GM19463 (cell line): ENCODE results near the gene ALDOC.
"Not testable (repeated sequence)": the region's sequence is repeated elsewhere in the genome, so short reads cannot be mapped to it uniquely, and the experiment has no call there.

ENCODE experiments used
- ATAC-seq: cut with Tn5 transposase; IDR thresholded peaks from one replicate; pipeline ENCODE4 v1.9.1; 2021; ENCODE audit warnings: mild to moderate bottlenecking, moderate library complexity; ENCODE audit not compliant: unreplicated experiment

The ALDOC gene

GRCh38 chr17:28576758-28577465 lies at the start of gene ALDOC:
Gene ALDOC, minus strand, starts transcription at chr17:28576895. Its CDS starts 1,363 bp downstream, at chr17:28575532.
- ATAC-seq = peak; percentile 91

- ATAC-seq = no peak
These were observed 47.5 kb upstream of the ALDOC start for GRCh38 chr17:28624148-28624547.

GRCh38 chr17:28623696-28624095 lies 47.0 kb upstream of the ALDOC start:
- ATAC-seq = no peak

- ATAC-seq = no peak
These were observed 45.5 kb upstream of the ALDOC start for GRCh38 chr17:28622186-28622585.

- ATAC-seq = no peak
These were observed 43.3 kb upstream of the ALDOC start for GRCh38 chr17:28620010-28620409.

GRCh38 chr17:28618464-28618863 lies 41.8 kb upstream of the ALDOC start:
- no peak for ATAC-seq

- ATAC-seq = no peak
These were observed 39.6 kb upstream of the ALDOC start for GRCh38 chr17:28616281-28616680.

DNA sequence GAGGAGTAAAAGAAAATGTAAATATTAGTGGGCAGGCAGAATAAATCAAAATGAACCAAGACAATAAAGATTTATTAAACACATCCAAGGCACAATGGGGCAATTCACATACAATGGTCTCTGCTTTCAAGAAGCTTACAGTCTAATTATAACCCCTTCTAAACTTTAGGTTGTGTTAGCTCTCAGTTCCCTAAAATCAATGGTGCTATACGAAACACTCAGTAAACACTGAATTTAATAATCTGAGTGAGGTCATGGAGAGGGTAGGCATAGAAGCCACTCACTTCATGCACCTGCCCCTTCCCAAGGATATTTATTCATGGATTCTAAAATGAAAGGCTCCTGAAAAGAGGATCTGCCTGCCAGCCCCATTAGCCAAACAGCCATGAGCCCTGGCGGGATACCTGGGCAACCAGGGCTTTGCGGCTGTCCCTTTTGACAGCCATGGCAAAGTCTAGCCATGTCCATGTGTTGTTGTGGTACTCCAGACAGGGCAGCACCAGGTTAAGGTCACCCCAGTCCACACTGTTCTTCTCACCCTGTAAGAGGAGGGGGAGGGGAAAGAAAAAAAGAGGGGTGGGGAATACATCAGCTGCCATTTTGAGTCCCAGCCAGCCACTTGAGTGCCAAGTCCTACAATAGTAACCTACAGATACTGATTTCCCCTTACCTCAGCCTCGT lies 38.7 kb upstream of the ALDOC start:
- no peak for ATAC-seq

- no peak for ATAC-seq
These were observed 37.3 kb upstream of the ALDOC start, which contains the start of gene RSKR for GRCh38 chr17:28613931-28614381. Gene RSKR, minus strand, starts transcription at chr17:28614185. Its CDS starts 24 bp downstream, at chr17:28614161.

GRCh38 chr17:28612936-28613872 lies 36.5 kb upstream of the ALDOC start:
- ATAC-seq = no peak

DNA sequence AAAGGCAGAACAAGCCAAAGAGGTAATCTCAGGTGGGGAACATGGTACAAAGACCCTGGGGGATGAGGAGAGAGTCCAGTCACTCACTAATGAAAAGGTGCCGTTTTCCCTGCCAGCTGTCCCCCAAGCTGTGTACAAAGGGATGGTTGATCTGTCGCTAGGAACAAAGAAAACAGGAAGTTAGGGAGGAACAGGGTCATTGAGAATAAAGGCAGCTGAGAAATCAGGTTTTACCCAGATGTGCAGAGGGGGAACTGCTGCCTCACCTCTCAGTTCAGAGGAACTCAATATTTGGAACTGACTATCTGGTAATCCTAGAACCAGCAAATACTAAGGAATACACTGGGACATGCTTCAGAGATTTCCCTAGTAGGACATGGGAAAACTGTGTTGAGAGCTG lies 35.8 kb upstream of the ALDOC start:
- no peak for ATAC-seq

- ATAC-seq = no peak
These were observed 33.7 kb upstream of the ALDOC start for GRCh38 chr17:28610376-28610775.

GRCh38 chr17:28604031-28604430 lies 27.3 kb upstream of the ALDOC start:
- ATAC-seq = not testable (repeated sequence)

DNA sequence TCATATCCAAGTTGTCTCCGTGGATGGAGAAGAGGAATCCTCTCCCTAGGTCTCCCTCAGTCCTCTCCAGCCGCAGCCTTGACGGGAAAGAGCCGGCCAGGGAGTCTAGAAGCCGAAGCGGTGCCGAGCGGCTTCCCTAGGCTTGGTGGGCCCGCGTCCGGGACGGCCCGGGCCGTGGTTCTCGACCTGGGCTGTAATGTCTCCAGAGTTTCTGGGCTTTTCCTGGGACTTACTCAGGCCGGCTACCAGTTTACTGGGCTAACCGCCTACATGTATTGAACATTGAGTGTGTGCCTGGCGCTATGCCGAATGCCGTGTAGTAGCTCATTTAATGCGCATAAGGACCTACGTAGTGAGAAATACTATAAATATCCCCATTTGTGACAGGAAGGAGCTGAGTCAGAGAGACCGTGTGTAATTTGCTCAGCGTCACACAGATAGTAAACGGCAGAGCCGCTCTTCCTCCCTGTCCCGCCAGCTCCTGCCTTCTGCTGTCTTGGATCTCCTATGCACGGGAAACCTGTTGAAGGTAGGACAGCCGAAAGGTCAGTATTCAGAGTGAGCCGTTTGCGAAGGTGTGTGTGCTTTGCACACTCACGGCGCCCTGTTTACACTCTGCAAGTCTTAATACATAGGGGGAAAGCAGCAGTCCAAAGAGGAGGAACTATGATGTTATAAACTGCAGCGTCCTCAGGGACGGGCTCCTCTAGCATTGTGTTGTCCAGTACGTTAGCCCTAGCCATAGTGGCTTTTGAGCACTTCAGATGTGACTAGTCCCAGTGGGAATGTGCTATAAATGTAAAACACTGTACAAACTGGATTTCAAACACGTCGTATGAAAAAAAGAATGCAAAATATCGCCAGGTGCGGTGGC lies 22.9 kb upstream of the ALDOC start:
- ATAC-seq = peak; percentile 31

- peak; percentile 79 for ATAC-seq
These were observed 22.2 kb upstream of the ALDOC start, which contains the start of gene SPAG5 for GRCh38 chr17:28598799-28599310. Gene SPAG5, minus strand, starts transcription at chr17:28599025. Its CDS starts 79 bp downstream, at chr17:28598946.

GRCh38 chr17:28598389-28598788 lies 21.7 kb upstream of the ALDOC start:
- no peak for ATAC-seq

DNA sequence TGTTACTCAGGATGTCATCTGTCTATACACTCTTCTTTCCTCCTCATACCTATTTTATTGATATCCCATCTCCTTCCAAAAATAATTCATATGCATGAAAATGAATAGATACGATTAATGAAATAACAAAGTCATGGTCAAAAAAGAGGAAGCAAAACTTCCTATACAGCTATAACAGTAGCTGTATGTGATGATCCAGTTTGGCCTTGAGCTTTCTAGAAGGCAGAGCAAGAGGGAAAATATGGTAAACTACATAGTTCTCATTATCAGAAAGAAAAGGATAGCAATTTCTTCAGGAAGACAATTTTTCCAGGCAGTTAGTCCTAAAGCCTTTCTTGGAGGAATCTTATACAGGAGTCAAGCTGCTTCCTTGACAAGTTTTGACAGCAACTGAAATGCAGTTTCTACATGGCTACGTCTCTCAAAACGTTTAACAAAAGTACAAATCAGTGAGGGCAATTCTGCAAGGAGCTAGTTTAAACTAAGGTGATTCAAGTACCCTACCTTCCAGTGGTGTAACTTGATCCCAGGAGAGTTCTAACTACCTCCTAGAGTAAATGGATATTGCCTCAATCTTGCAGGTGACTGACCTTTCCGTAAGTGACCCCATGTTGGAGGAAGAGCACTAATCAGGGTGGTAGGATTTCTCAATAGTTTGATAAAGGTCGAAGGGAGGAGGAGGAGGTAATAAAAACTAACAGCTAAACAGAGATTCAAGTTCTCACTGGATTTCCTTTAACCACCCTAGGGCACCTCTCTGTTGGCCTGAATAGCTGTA lies 21.1 kb upstream of the ALDOC start:
- no peak for ATAC-seq

DNA sequence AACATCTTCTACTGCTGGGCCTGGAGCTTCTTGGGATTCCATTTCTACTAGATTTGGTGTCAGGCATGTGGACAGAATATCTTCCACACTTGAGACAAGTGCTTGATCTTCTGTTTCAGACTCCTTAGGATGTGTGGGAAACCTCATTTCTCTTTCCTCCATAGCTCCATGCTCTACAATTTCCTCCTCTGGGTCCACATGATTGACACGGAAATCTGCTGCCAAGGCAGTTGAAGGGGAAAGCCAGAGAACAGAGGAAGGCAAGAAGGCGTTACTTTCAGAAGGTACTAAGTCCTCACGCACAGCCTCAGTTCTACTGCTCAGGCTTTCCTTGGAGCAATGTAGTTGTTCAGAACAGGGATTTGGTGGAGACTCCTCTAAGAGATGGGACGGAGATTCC lies 15.6 kb upstream of the ALDOC start:
- ATAC-seq = no peak

GRCh38 chr17:28585851-28586250 lies 9.2 kb upstream of the ALDOC start:
- ATAC-seq = no peak
